ENCODE data around the gene KRABD2. TPM values are rescaled to one million over a fixed set of nuclear protein-coding genes. Genes with fewer than 3 reads are reported as not detected.
A peak's percentile ranks its signal among the peaks of the same experiment; 100 is the strongest.

Gene KRABD2

GRCh38 chr17:8332128-8332527 is 44.4 kb downstream of the KRABD2 start (continued):
- TF ChIP-seq, protein P1, sequence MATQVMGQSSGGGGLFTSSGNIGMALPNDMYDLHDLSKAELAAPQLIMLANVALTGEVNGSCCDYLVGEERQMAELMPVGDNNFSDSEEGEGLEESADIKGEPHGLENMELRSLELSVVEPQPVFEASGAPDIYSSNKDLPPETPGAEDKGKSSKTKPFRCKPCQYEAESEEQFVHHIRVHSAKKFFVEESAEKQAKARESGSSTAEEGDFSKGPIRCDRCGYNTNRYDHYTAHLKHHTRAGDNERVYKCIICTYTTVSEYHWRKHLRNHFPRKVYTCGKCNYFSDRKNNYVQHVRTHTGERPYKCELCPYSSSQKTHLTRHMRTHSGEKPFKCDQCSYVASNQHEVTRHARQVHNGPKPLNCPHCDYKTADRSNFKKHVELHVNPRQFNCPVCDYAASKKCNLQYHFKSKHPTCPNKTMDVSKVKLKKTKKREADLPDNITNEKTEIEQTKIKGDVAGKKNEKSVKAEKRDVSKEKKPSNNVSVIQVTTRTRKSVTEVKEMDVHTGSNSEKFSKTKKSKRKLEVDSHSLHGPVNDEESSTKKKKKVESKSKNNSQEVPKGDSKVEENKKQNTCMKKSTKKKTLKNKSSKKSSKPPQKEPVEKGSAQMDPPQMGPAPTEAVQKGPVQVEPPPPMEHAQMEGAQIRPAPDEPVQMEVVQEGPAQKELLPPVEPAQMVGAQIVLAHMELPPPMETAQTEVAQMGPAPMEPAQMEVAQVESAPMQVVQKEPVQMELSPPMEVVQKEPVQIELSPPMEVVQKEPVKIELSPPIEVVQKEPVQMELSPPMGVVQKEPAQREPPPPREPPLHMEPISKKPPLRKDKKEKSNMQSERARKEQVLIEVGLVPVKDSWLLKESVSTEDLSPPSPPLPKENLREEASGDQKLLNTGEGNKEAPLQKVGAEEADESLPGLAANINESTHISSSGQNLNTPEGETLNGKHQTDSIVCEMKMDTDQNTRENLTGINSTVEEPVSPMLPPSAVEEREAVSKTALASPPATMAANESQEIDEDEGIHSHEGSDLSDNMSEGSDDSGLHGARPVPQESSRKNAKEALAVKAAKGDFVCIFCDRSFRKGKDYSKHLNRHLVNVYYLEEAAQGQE (IDR thresholded peaks at IDR 0.05; ENCODE audit: unreplicated experiment) = no peak
- TF ChIP-seq NANOG (IDR thresholded peaks at IDR 0.05; ENCODE audit: borderline replicate concordance) (no peak), ZNF331 (CRISPR knock-in tag; IDR thresholded peaks at IDR 0.05; ENCODE audit: low read depth) (no peak), ZNF114 (CRISPR knock-in tag; IDR thresholded peaks at IDR 0.05) (no peak), JUNB (IDR thresholded peaks at IDR 0.05; ENCODE audit: unreplicated experiment) (no peak), EZH2 (IDR thresholded peaks at IDR 0.05; ENCODE audit: low read depth, unreplicated experiment) (no peak), STAT1 (IDR thresholded peaks at IDR 0.05; ENCODE audit: unreplicated experiment) (no peak)
- TF ChIP-seq, protein P2, sequence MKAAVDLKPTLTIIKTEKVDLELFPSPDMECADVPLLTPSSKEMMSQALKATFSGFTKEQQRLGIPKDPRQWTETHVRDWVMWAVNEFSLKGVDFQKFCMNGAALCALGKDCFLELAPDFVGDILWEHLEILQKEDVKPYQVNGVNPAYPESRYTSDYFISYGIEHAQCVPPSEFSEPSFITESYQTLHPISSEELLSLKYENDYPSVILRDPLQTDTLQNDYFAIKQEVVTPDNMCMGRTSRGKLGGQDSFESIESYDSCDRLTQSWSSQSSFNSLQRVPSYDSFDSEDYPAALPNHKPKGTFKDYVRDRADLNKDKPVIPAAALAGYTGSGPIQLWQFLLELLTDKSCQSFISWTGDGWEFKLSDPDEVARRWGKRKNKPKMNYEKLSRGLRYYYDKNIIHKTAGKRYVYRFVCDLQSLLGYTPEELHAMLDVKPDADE (IDR thresholded peaks at IDR 0.05) = no peak

DNA sequence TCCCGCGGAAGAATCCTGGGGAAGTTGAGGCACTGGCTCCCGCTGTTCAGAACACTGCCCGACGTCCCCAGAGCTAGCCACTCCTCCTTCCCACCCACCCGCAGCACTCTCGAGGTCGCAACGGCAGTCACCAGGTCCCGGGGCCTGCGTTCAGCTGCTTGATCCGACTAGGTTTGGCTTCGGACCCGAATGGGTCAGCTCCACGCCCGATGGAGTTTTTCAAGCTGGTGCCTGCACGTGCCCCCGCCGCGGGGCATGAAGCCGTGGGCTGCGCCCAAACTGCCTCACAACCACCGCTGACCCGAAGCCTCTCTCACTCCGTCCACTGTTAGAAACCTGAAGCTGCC is 49.2 kb downstream of the KRABD2 start:
- DNase-seq (ENCODE audit: low spot score) (peak; percentile 35), ATAC-seq (peak; percentile 44)
- no peaks in the 10 kb centered on the region for H3K36me3 ChIP-seq (ENCODE audit: insufficient read depth)
- H2AFZ ChIP-seq = peak overlapping the region; percentile 99
- peaks cover 12% of the 10 kb centered on the region; the same call in 1 of the 2 replicates for H3K4me1 ChIP-seq (ENCODE audit: insufficient read depth)
- 0 out of 2 replicates have a peak, but pooled peaks cover 3% of the 10 kb centered on the region for H4K20me1 ChIP-seq (replicated peaks; ENCODE audit: insufficient read depth)
- no peaks in the 10 kb centered on the region for H3F3A ChIP-seq (replicated peaks; ENCODE audit: low read depth)
- Mint-ChIP-seq H3K9me3 (no peaks in the 10 kb centered on the region), H3K27ac (no peak overlapping the region), H3K27me3 (ENCODE audit: insufficient read depth, low read depth, poor library complexity) (peaks cover 29% of the 10 kb centered on the region), H3K36me3 (ENCODE audit: low read depth) (no peaks in the 10 kb centered on the region), H3K4me1 (peaks cover 12% of the 10 kb centered on the region), H3K4me3 (peak overlapping the region; percentile 79)
- H3K4me3 ChIP-seq = peak overlapping the region; percentile 83
- TF ChIP-seq ZNF114 (CRISPR knock-in tag; IDR thresholded peaks at IDR 0.05) (no peak), ZNF331 (CRISPR knock-in tag; IDR thresholded peaks at IDR 0.05; ENCODE audit: low read depth) (no peak), STAT1 (IDR thresholded peaks at IDR 0.05; ENCODE audit: unreplicated experiment) (no peak)
- TF ChIP-seq, protein P2 (IDR thresholded peaks at IDR 0.05) = no peak
- peaks cover 33% of the 10 kb centered on the region for H3K27me3 ChIP-seq (ENCODE audit: insufficient read depth)
- no peaks in the 10 kb centered on the region for H3K79me2 ChIP-seq (replicated peaks; ENCODE audit: insufficient read depth)
- no peaks in the 10 kb centered on the region for H3K9me2 ChIP-seq (ENCODE audit: insufficient read depth)
- peak overlapping the region; percentile 93 for H3K4me2 ChIP-seq
- H3K27ac ChIP-seq (ENCODE audit: low read depth) = no peak overlapping the region

Small RNA genes lying within 50 kb of the gene (small RNA-seq; reads per million reads assigned to genes)
- not detected for gene RF00265 (ENCODE audit: low replicate concordance)

Other genes starting within 250 kb of the KRABD2 start
- gene PER1, start 224.3 kb downstream of the KRABD2 start, total RNA-seq (2014; rRNA removed; shearing (Covaris generic)) = 36.1 and 40.5 TPM in 2 replicates
- 12.2 and 12.4 TPM in 2 replicates for gene PER1, start 224.3 kb downstream of the KRABD2 start, polyA plus RNA-seq (2016; fragmentation: Nextera tagmentation; extraction: Ambion mirVana)
- gene VAMP2, start 213.8 kb downstream of the KRABD2 start, total RNA-seq (2014; rRNA removed; shearing (Covaris generic)) = 6.9 and 9.8 TPM in 2 replicates
- gene VAMP2, start 213.8 kb downstream of the KRABD2 start, polyA plus RNA-seq (2016; fragmentation: Nextera tagmentation; extraction: Ambion mirVana) = 25.4 and 32.3 TPM in 2 replicates
- gene TMEM107, start 200.3 kb downstream of the KRABD2 start, total RNA-seq (2014; rRNA removed; shearing (Covaris generic)) = 11.0 and 20.4 TPM in 2 replicates
- gene TMEM107, start 200.3 kb downstream of the KRABD2 start, polyA plus RNA-seq (2016; fragmentation: Nextera tagmentation; extraction: Ambion mirVana) = 10.8 and 16.3 TPM in 2 replicates
- gene BORCS6, start 186.5 kb downstream of the KRABD2 start, total RNA-seq (2014; rRNA removed; shearing (Covaris generic)) = 3.9 and 7.1 TPM in 2 replicates
- 1.8 and 2.1 TPM in 2 replicates for gene BORCS6, start 186.5 kb downstream of the KRABD2 start, polyA plus RNA-seq (2016; fragmentation: Nextera tagmentation; extraction: Ambion mirVana)
- 128 and 135 TPM in 2 replicates for gene AURKB, start 166.1 kb downstream of the KRABD2 start, total RNA-seq (2014; rRNA removed; shearing (Covaris generic))
- 202 and 212 TPM in 2 replicates for gene AURKB, start 166.1 kb downstream of the KRABD2 start, polyA plus RNA-seq (2016; fragmentation: Nextera tagmentation; extraction: Ambion mirVana)
- gene CTC1, start 128.6 kb downstream of the KRABD2 start, total RNA-seq (2014; rRNA removed; shearing (Covaris generic)) = 13.4 and 14.8 TPM in 2 replicates
- gene CTC1, start 128.6 kb downstream of the KRABD2 start, polyA plus RNA-seq (2016; fragmentation: Nextera tagmentation; extraction: Ambion mirVana) = 9.1 and 10.7 TPM in 2 replicates
- gene PFAS, start 127.4 kb downstream of the KRABD2 start, total RNA-seq (2014; rRNA removed; shearing (Covaris generic)) = 140 and 168 TPM in 2 replicates
- gene PFAS, start 127.4 kb downstream of the KRABD2 start, polyA plus RNA-seq (2016; fragmentation: Nextera tagmentation; extraction: Ambion mirVana) = 96.1 and 106 TPM in 2 replicates
- gene RANGRF, start 88.0 kb downstream of the KRABD2 start, total RNA-seq (2014; rRNA removed; shearing (Covaris generic)) = 11.2 and 15.8 TPM in 2 replicates
- 52.4 and 53.7 TPM in 2 replicates for gene RANGRF, start 88.0 kb downstream of the KRABD2 start, polyA plus RNA-seq (2016; fragmentation: Nextera tagmentation; extraction: Ambion mirVana)
- 2.3 and 4.7 TPM in 2 replicates for gene SLC25A35, start 81.3 kb downstream of the KRABD2 start, total RNA-seq (2014; rRNA removed; shearing (Covaris generic))
- 3.2 and 3.6 TPM in 2 replicates for gene SLC25A35, start 81.3 kb downstream of the KRABD2 start, polyA plus RNA-seq (2016; fragmentation: Nextera tagmentation; extraction: Ambion mirVana)
- gene ARHGEF15, start 66.5 kb downstream of the KRABD2 start, total RNA-seq (2014; rRNA removed; shearing (Covaris generic)) = 0.43 and 0.52 TPM in 2 replicates
- gene ARHGEF15, start 66.5 kb downstream of the KRABD2 start, polyA plus RNA-seq (2016; fragmentation: Nextera tagmentation; extraction: Ambion mirVana) = 0.26 and 0.50 TPM in 2 replicates
- gene ODF4, start 36.9 kb downstream of the KRABD2 start, total RNA-seq (2014; rRNA removed; shearing (Covaris generic)) = not detected in 2 replicates
- gene ODF4, start 36.9 kb downstream of the KRABD2 start, polyA plus RNA-seq (2016; fragmentation: Nextera tagmentation; extraction: Ambion mirVana) = not detected in 2 replicates
- gene RPL26, start 6.5 kb upstream of the KRABD2 start, total RNA-seq (2014; rRNA removed; shearing (Covaris generic)) = 3,158 and 4,450 TPM in 2 replicates
- 2,274 and 2,541 TPM in 2 replicates for gene RPL26, start 6.5 kb upstream of the KRABD2 start, polyA plus RNA-seq (2016; fragmentation: Nextera tagmentation; extraction: Ambion mirVana)
- 0.07 and 0.31 TPM in 2 replicates for gene RNF222, start 21.1 kb upstream of the KRABD2 start, total RNA-seq (2014; rRNA removed; shearing (Covaris generic))
- 0.10 TPM in 1 of 2 replicates, not detected in the other for gene RNF222, start 21.1 kb upstream of the KRABD2 start, polyA plus RNA-seq (2016; fragmentation: Nextera tagmentation; extraction: Ambion mirVana)
- gene NDEL1, start 59.2 kb upstream of the KRABD2 start, total RNA-seq (2014; rRNA removed; shearing (Covaris generic)) = 15.9 and 21.2 TPM in 2 replicates
- gene NDEL1, start 59.2 kb upstream of the KRABD2 start, polyA plus RNA-seq (2016; fragmentation: Nextera tagmentation; extraction: Ambion mirVana) = 21.6 and 26.0 TPM in 2 replicates

All from GM23338 (cell line).